ENCODE measurements around the gene PROM1.

Gene PROM1

DNA sequence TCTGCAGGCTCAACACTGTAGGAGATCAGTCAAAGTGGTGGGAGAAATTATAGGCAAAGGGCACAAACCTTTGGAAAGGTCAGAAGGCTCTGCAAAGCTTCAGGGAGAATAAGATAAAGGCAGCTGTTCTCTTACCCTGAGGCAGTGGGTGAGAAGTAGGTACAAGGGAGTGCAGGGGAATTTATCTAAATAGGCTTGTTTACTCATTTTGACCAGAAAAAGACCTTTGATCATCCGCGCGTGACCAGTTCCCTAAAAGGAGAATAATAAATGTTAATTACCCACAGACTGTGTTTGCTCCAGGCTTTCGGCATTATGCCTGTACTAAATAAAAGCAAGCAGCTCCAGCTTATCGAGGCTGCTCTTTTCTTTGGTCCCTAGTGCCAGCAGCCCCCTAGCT, 130.2 kb downstream of the PROM1 start:
- TF ChIP-seq, protein P1, sequence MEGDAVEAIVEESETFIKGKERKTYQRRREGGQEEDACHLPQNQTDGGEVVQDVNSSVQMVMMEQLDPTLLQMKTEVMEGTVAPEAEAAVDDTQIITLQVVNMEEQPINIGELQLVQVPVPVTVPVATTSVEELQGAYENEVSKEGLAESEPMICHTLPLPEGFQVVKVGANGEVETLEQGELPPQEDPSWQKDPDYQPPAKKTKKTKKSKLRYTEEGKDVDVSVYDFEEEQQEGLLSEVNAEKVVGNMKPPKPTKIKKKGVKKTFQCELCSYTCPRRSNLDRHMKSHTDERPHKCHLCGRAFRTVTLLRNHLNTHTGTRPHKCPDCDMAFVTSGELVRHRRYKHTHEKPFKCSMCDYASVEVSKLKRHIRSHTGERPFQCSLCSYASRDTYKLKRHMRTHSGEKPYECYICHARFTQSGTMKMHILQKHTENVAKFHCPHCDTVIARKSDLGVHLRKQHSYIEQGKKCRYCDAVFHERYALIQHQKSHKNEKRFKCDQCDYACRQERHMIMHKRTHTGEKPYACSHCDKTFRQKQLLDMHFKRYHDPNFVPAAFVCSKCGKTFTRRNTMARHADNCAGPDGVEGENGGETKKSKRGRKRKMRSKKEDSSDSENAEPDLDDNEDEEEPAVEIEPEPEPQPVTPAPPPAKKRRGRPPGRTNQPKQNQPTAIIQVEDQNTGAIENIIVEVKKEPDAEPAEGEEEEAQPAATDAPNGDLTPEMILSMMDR (IDR thresholded peaks at IDR 0.05), result no peak
- Mint-ChIP-seq H3K4me1 (peaks cover 5% of the 10 kb centered on the region), H3K9me3 (peaks cover 39% of the 10 kb centered on the region), H3K36me3 (ENCODE audit: low read depth) (peaks cover 5% of the 10 kb centered on the region), H3K4me3 (no peak overlapping the region), H3K27me3 (ENCODE audit: low read depth, poor library complexity) (peaks cover 10% of the 10 kb centered on the region), H3K27ac (no peak overlapping the region)
- no peak for DNase-seq

DNA sequence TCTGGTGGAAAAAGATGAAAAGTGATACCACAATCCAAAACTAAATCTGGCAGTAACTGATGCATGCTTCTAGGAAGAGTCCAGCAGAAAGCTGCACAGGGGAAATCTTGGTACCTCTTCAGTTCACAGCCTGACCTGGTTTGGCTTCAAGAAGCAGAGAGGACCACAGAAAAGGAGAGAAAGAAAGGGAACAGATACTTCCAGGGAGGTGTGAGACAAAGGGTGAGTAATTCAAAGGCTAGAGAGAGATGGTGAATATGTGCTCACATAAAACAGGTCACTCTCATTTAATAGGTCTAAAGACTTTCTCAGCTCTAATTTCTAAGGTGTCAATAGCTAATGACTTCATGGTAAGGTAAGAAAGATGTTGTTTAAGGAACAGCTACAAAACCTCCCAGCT, 132.0 kb downstream of the PROM1 start:
- peaks cover 14% of the 10 kb centered on the region for H3K27me3 Mint-ChIP-seq (ENCODE audit: low read depth, poor library complexity)
- TF ChIP-seq, protein P1 (IDR thresholded peaks at IDR 0.05), result no peak
- H3K9me3 Mint-ChIP-seq, result peaks cover 39% of the 10 kb centered on the region
- peaks cover 7% of the 10 kb centered on the region for H3K4me1 Mint-ChIP-seq
- H3K36me3 Mint-ChIP-seq (ENCODE audit: low read depth), result peaks cover 5% of the 10 kb centered on the region
- H3K4me3 Mint-ChIP-seq, result no peak overlapping the region
- DNase-seq, result no peak
- H3K27ac Mint-ChIP-seq, result no peak overlapping the region

DNA sequence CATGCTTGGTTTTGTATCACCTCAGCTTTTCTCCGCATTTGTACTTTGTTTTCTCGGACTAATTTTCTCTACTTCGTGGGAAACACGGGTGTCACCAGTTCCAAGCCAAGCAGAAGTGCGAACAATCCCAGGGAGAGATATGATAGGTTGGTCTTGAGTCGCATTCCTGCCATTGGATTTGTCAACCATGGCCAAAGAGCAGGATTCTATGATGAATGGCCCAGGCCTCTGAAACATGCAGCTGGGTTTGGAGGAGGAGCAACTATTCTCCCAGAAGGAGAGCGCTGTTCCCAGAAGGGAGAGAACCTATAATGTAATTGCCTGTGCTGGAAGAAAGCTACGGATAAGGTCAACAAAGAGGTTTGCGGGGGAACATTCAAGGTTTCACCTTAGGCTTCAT, 135.0 kb downstream of the PROM1 start:
- Mint-ChIP-seq H3K4me1 (peaks cover 7% of the 10 kb centered on the region), H3K27ac (no peak overlapping the region), H3K36me3 (ENCODE audit: low read depth) (no peaks in the 10 kb centered on the region), H3K4me3 (no peak overlapping the region), H3K27me3 (ENCODE audit: low read depth, poor library complexity) (peaks cover 10% of the 10 kb centered on the region), H3K9me3 (peaks cover 17% of the 10 kb centered on the region)
- TF ChIP-seq, protein P1 (IDR thresholded peaks at IDR 0.05), result no peak
- DNase-seq, result no peak

DNA sequence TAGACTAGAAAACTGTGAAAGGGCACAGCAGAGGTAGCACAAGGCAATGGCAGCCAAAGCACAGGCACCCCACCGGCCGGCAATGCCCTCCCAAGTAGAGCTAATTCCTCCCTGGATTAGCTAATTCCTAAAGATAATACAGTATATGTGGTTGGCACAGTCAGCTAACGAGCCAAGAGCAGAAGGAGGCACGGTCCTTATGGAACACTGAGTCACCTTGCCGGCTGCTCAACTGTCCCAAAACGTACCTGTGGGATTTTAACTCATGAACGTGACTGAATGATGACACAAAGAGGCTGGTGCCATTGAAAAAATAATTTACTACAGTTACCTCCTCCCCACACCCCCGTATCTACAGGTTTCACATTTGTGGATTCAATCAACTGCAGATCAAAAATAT, 136.1 kb downstream of the PROM1 start:
- Mint-ChIP-seq H3K9me3 (peaks cover 6% of the 10 kb centered on the region), H3K4me3 (no peak overlapping the region), H3K36me3 (ENCODE audit: low read depth) (no peaks in the 10 kb centered on the region), H3K27me3 (ENCODE audit: low read depth, poor library complexity) (peaks cover 6% of the 10 kb centered on the region), H3K27ac (no peak overlapping the region), H3K4me1 (peaks cover 7% of the 10 kb centered on the region)
- DNase-seq, result no peak
- TF ChIP-seq, protein P1 (IDR thresholded peaks at IDR 0.05), result no peak

DNA sequence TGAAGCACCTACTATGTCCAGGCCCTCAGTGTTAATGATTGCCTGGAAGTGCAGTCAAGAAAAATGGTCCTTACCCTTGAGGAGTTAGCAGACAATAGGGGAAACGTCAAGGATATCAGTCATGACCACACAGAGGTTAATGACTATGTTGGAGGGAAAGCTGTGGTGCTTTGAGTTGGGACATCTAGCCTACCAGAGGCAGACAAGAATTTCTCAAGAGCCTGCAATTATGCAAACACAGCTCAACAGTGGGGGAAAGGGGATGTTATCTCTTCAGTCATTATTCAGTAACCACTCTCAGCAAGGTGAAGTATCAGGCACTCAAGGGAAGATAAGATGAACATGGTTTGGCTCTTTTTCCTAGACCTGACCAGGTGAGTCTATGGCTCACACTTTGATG, 138.3 kb downstream of the PROM1 start:
- no peaks in the 10 kb centered on the region for H3K9me3 Mint-ChIP-seq
- no peak overlapping the region for H3K4me3 Mint-ChIP-seq
- DNase-seq, result no peak
- TF ChIP-seq, protein P1 (IDR thresholded peaks at IDR 0.05), result no peak
- H3K27me3 Mint-ChIP-seq (ENCODE audit: low read depth, poor library complexity), result peaks cover 7% of the 10 kb centered on the region
- no peak overlapping the region for H3K27ac Mint-ChIP-seq
- no peaks in the 10 kb centered on the region for H3K36me3 Mint-ChIP-seq (ENCODE audit: low read depth)
- peaks cover 7% of the 10 kb centered on the region for H3K4me1 Mint-ChIP-seq

DNA sequence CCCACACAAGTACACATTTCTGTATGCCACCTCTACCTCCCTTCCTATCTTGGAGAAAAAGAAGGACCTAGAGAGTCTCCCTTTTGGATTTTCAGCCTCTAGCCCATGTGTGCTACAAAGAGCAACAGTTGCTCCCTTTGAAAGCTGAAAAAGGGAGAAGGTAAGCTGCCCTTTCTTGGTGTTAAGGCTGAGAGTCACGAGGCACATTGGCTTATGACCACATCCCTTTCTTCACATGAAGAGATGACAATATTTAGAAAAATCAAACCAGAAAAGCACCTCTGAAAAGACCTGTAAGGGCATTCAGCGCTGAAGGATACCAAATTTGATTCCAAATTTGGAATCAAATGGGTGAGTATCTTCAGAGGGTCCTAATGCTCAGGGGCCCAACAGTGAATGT, 138.9 kb downstream of the PROM1 start:
- TF ChIP-seq, protein P1 (IDR thresholded peaks at IDR 0.05), result no peak
- no peak for DNase-seq
- Mint-ChIP-seq H3K9me3 (no peaks in the 10 kb centered on the region), H3K4me3 (no peak overlapping the region), H3K27ac (no peak overlapping the region), H3K27me3 (ENCODE audit: low read depth, poor library complexity) (peaks cover 11% of the 10 kb centered on the region), H3K4me1 (peaks cover 7% of the 10 kb centered on the region), H3K36me3 (ENCODE audit: low read depth) (no peaks in the 10 kb centered on the region)
